B cell (primary cell): ENCODE data around the gene NOS1AP. TPM values are rescaled to one million over a fixed set of nuclear protein-coding genes. Genes with fewer than 3 reads are reported as not detected.

ENCODE experiments used
- ATAC-seq: fragments of 200-7000 bp; cut with Tn5 transposase; one replicate; pipeline ENCODE4 v1.10.0; 2021; ENCODE audit warnings: low read depth, mild to moderate bottlenecking, moderate number of reproducible peaks, moderate library complexity
- CTCF ChIA-PET: fragments of 350-600 bp; sonication (Branson Sonifier 250); formaldehyde crosslinking; loops from one replicate; lab custom pipeline; 2021; ENCODE audit warnings: antibody characterized with exemption, inconsistent platforms; lab: Charles Lee
- POLR2A ChIA-PET: fragments of 350-600 bp; sonication (Branson Sonifier 250); formaldehyde crosslinking; loops from one replicate; lab custom pipeline; 2021; ENCODE audit warnings: antibody characterized with exemption; lab: Charles Lee
- DNase-seq: peaks from one replicate; pipeline ENCODE4 v3.0.0; 2013
- H2AFZ ChIP-seq: 2 replicates; pipeline ENCODE4 v1.6.1; 2012; ENCODE audit warnings: mild to moderate bottlenecking, low read depth, low read length; ENCODE audit not compliant: insufficient read depth, poor library complexity, severe bottlenecking
- H3K27ac ChIP-seq, 2 donors: 1 replicate in 1 of 2; 2 replicates in 1 of 2; pipeline ENCODE4 v1.5.1; 2012 to 2013; ENCODE audit warnings: low read length in 2 of 2, mild to moderate bottlenecking in 2 of 2, moderate library complexity in 1 of 2
- H3K27me3 ChIP-seq, 4 experiments: fragments of 200-600 bp in 1 of 4; sonication (generic) in 1 of 4; replicated peaks in 1 of 4; 1 replicate in 2 of 4; 2 replicates in 2 of 4; pipeline versions ENCODE4 v1.6.1 to v1.7.0; 2013 to 2016; ENCODE audit warnings: low read length in 3 of 4, mild to moderate bottlenecking in 2 of 4, mixed read lengths in 1 of 4, moderate library complexity in 1 of 4; ENCODE audit not compliant: insufficient read depth in 4 of 4, control insufficient read depth in 3 of 4; ENCODE audit errors: control extremely low read depth in 1 of 4
- H3K36me3 ChIP-seq, 2 experiments: replicated peaks in 1 of 2; 1 replicate in 1 of 2; 2 replicates in 1 of 2; pipeline versions ENCODE4 v1.6.1 to v1.7.1; 2013; ENCODE audit warnings: low read length in 1 of 2; ENCODE audit not compliant: insufficient read depth in 2 of 2, control insufficient read depth in 1 of 2; ENCODE audit errors: control extremely low read depth in 1 of 2, extremely low read depth in 1 of 2
- H3K4me1 ChIP-seq, 2 donors: fragments of 200-600 bp in 1 of 2; sonication (generic) in 1 of 2; 1 replicate in 1 of 2; 2 replicates in 1 of 2; pipeline versions ENCODE4 v1.5.1 to v1.6.1; 2013 to 2017; ENCODE audit warnings: low read length in 2 of 2; ENCODE audit not compliant: control insufficient read depth in 2 of 2, insufficient read depth in 2 of 2
- H3K4me2 ChIP-seq: replicated peaks from 2 replicates; pipeline ENCODE3; 2012; ENCODE audit warnings: mild to moderate bottlenecking, low read depth, low read length; ENCODE audit not compliant: poor library complexity, severe bottlenecking
- H3K4me3 ChIP-seq, 5 experiments: fragments of 200-600 bp in 1 of 5; sonication (generic) in 1 of 5; 1 replicate in 3 of 5; 2 replicates in 2 of 5; pipeline versions ENCODE4 v1.5.1 to v1.7.0; 2011 to 2016; ENCODE audit warnings: low read length in 4 of 5, mild to moderate bottlenecking in 4 of 5, low read depth in 2 of 5, control low read depth in 1 of 5, moderate library complexity in 1 of 5; ENCODE audit not compliant: insufficient read depth in 1 of 5; ENCODE audit errors: control extremely low read depth in 1 of 5, extremely low read depth in 1 of 5
- H3K79me2 ChIP-seq: fragments of 200-600 bp; sonication (generic); one replicate; pipeline ENCODE4 v1.6.0; 2016; ENCODE audit warnings: low read length; ENCODE audit not compliant: control insufficient read depth, insufficient read depth
- H3K9ac ChIP-seq: fragments of 200-600 bp; sonication (generic); 2 replicates; pipeline ENCODE4 v1.6.1; 2017; ENCODE audit warnings: mild to moderate bottlenecking, low read length, moderate library complexity
- H3K9me3 ChIP-seq, 3 donors: one replicate each; pipeline versions ENCODE4 v1.6.1 to v1.7.1; 2013; ENCODE audit warnings: low read length in 2 of 3; ENCODE audit not compliant: control insufficient read depth in 2 of 3, insufficient read depth in 1 of 3; ENCODE audit errors: control extremely low read depth in 1 of 3
- H4K20me1 ChIP-seq: 2 replicates; pipeline ENCODE4 v1.6.0; 2012; ENCODE audit warnings: mild to moderate bottlenecking, low read length; ENCODE audit not compliant: insufficient read depth, control insufficient read depth, poor library complexity, severe bottlenecking
- H3K27ac Mint-ChIP-seq: one replicate; pipeline ENCODE4 v1.8.0; 2021; ENCODE audit warnings: mixed read lengths
- H3K27me3 Mint-ChIP-seq: one replicate; pipeline ENCODE4 v1.8.0; 2021; ENCODE audit warnings: mixed read lengths
- H3K4me1 Mint-ChIP-seq: one replicate; pipeline ENCODE4 v1.8.0; 2021; ENCODE audit warnings: mixed read lengths
- H3K4me3 Mint-ChIP-seq: one replicate; pipeline ENCODE4 v1.8.0; 2021; ENCODE audit warnings: mixed read lengths
- H3K9me3 Mint-ChIP-seq: one replicate; pipeline ENCODE4 v1.8.0; 2022; ENCODE audit warnings: mixed read lengths; ENCODE audit not compliant: insufficient read depth
- EZH2 ChIP-seq: IDR thresholded peaks from 2 replicates; pipeline ENCODE4 v1.6.1; 2012; ENCODE audit warnings: borderline replicate concordance, low read depth, mild to moderate bottlenecking, moderate library complexity, low read length; ENCODE audit not compliant: insufficient read depth, poor library complexity, severe bottlenecking
- WGBS: methylation state at CpG from one replicate; pipeline ENCODE4 v1.1.5; 2013; ENCODE audit warnings: missing lambda C conversion rate; ENCODE audit not compliant: insufficient coverage; 5-methylcytosine and 5-hydroxymethylcytosine counted together
- intact Hi-C: fragments of 100-400 bp; cut with micrococcal nuclease; formaldehyde crosslinking; loops from one replicate; pipeline ENCODE4 v1.10.0; 2022
- polyA plus RNA-seq: library from polyadenylated mRNA; depleted of rRNA; stranded (reverse); fragments of >200 nt; gene quantifications from 2 replicates; pipeline ENCODE4 v1.2.3, GENCODE V29; 2012
- total RNA-seq, 2 donors: library from RNA; stranded (reverse); fragments of 120-200 nt in 1 of 2; gene quantifications; 1 replicate in 1 of 2; 2 replicates in 1 of 2; pipeline versions ENCODE4 v1.2.3 to v1.2.4, GENCODE V29; 2013 to 2022
- TF ChIP-seq, protein P1 (sequence below): fragments of 200-600 bp; IDR thresholded peaks from one replicate; pipeline ENCODE4 v1.8.0; 2022; ENCODE audit warnings: antibody characterized with exemption, mild to moderate bottlenecking

NOS1AP gene
- total and polyA plus RNA-seq, 2 donors (not counting 1 experiment from before 2014, with no cell fraction given), result 0.32 TPM; not detected in 1

GRCh38 chr1:162298266-162298665, 228.8 kb downstream of the NOS1AP start:
- Mint-ChIP-seq H3K27me3 (peaks cover 33% of the 10 kb centered on the region), H3K27ac (no peak overlapping the region), H3K4me1 (no peaks in the 10 kb centered on the region), H3K4me3 (no peak overlapping the region), H3K9me3 (no peaks in the 10 kb centered on the region)
- Histone ChIP-seq H3K9ac (no peak overlapping the region), H3K4me2 (no peak overlapping the region), H3K36me3 (no peaks in the 10 kb centered on the region), H3K27ac (no peak overlapping the region), H3K9me3 (peaks cover 0 to 4% (median 3%) of the 10 kb centered on the region in 3 donors), H2AFZ (no peak overlapping the region), H3K4me1 (no peaks in the 10 kb centered on the region), H3K4me3 (no peak overlapping the region), H3K27me3 (peaks cover 0 to 9% (median 3%) of the 10 kb centered on the region in 4 experiments), H3K79me2 (no peaks in the 10 kb centered on the region), H4K20me1 (no peaks in the 10 kb centered on the region)
- no peak for ATAC-seq
- TF ChIP-seq EZH2, result no peak
- TF ChIP-seq, protein P1, sequence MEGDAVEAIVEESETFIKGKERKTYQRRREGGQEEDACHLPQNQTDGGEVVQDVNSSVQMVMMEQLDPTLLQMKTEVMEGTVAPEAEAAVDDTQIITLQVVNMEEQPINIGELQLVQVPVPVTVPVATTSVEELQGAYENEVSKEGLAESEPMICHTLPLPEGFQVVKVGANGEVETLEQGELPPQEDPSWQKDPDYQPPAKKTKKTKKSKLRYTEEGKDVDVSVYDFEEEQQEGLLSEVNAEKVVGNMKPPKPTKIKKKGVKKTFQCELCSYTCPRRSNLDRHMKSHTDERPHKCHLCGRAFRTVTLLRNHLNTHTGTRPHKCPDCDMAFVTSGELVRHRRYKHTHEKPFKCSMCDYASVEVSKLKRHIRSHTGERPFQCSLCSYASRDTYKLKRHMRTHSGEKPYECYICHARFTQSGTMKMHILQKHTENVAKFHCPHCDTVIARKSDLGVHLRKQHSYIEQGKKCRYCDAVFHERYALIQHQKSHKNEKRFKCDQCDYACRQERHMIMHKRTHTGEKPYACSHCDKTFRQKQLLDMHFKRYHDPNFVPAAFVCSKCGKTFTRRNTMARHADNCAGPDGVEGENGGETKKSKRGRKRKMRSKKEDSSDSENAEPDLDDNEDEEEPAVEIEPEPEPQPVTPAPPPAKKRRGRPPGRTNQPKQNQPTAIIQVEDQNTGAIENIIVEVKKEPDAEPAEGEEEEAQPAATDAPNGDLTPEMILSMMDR, result no peak
- ChIA-PET POLR2A (no interaction called here), CTCF (no interaction called here)
- no CpG with 5 or more reads among the region's 2 CpGs for WGBS
- DNase-seq, result no peak
- intact Hi-C loops, result no loop called here

- Histone ChIP-seq H3K36me3 (no peaks in the 10 kb centered on the region), H3K27me3 (peaks cover 0 to 9% (median 3%) of the 10 kb centered on the region in 4 experiments), H3K4me1 (no peaks in the 10 kb centered on the region), H3K79me2 (no peaks in the 10 kb centered on the region), H2AFZ (no peak overlapping the region), H4K20me1 (no peaks in the 10 kb centered on the region), H3K9me3 (peaks cover 0 to 4% (median 3%) of the 10 kb centered on the region in 3 donors), H3K4me3 (no peak overlapping the region), H3K27ac (no peak overlapping the region), H3K9ac (no peak overlapping the region), H3K4me2 (no peak overlapping the region)
- Mint-ChIP-seq H3K9me3 (no peaks in the 10 kb centered on the region), H3K27me3 (peaks cover 26% of the 10 kb centered on the region), H3K4me1 (no peaks in the 10 kb centered on the region), H3K27ac (no peak overlapping the region), H3K4me3 (no peak overlapping the region)
- TF ChIP-seq, protein P1, result no peak
- ChIA-PET CTCF (no interaction called here), POLR2A (no interaction called here)
- intact Hi-C loops, result no loop called here
- DNase-seq (no peak), ATAC-seq (no peak)
Observed at GRCh38 chr1:162299018-162299417, 229.5 kb downstream of the NOS1AP start.
